ENCODE results near the gene MAP7D2.

MAP7D2 gene

GRCh38 chrX:20046864-20047263, 69.8 kb downstream of the MAP7D2 start:
- Mint-ChIP-seq H3K36me3 (ENCODE audit: insufficient read depth) (no peaks in the 10 kb centered on the region), H3K4me1 (ENCODE audit: low read depth in 2 of 2) (no peaks in the 10 kb centered on the region), H3K27me3 (no peaks in the 10 kb centered on the region), H3K9me3 (no peaks in the 10 kb centered on the region), H3K4me3 (no peak overlapping the region), H3K27ac (no peak overlapping the region)
- no peak for ATAC-seq (replicated peaks)
- DNase-seq, result no peak

DNA sequence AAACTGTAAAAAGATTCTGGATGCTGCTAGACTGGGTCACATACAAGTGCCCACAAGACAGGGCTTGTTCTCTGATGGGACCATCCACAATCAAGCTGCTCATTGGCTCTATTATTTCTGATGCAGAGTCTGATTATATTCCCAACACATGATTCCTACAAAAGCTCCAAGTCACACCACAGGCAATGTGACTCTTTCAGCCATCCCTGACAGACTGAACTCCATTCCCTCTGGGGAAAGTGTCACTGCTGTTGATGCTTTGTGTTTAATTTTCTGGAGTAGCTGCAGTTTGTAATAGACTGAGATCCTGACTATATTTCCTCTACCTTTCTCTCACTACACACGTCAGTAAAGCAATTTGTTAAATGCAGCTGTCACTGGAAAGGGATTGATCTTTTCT, 70.5 kb downstream of the MAP7D2 start:
- ATAC-seq (replicated peaks) (no peak), DNase-seq (no peak)
- no peaks in the 10 kb centered on the region for H3K27me3 Mint-ChIP-seq
- no peaks in the 10 kb centered on the region for H3K9me3 Mint-ChIP-seq
- no peaks in the 10 kb centered on the region for H3K36me3 Mint-ChIP-seq (ENCODE audit: insufficient read depth)
- H3K4me1 Mint-ChIP-seq (ENCODE audit: low read depth in 2 of 2), result no peaks in the 10 kb centered on the region
- no peak overlapping the region for H3K27ac Mint-ChIP-seq
- no peak overlapping the region for H3K4me3 Mint-ChIP-seq

- ATAC-seq (replicated peaks) (no peak), DNase-seq (no peak)
- Mint-ChIP-seq H3K4me1 (ENCODE audit: low read depth in 2 of 2) (no peaks in the 10 kb centered on the region), H3K27ac (no peak overlapping the region), H3K4me3 (no peak overlapping the region), H3K36me3 (ENCODE audit: insufficient read depth) (no peaks in the 10 kb centered on the region), H3K27me3 (no peaks in the 10 kb centered on the region), H3K9me3 (no peaks in the 10 kb centered on the region)
These were observed 74.5 kb downstream of the MAP7D2 start for GRCh38 chrX:20042221-20042620.

DNA sequence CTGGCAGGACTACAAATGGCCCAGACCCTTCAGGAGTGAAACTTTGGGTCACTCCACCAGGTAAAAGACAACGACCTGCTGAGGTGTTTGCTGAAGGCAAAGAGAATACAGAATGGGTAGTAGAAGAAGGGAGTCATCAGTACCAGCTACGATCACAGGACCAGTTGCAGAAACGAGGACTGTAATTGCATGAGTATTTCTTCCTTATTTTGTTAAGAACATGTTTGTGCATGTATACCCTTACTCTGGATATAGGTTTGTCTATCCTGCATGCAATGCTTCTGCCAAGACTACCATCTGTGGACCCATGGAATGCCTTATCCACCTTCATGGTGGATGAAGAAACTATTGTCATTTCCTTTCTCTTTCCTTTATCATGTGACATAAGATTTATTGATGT, 77.7 kb downstream of the MAP7D2 start:
- Mint-ChIP-seq H3K4me3 (no peak overlapping the region), H3K27ac (no peak overlapping the region), H3K9me3 (no peaks in the 10 kb centered on the region), H3K36me3 (ENCODE audit: insufficient read depth) (no peaks in the 10 kb centered on the region), H3K4me1 (ENCODE audit: low read depth in 2 of 2) (no peaks in the 10 kb centered on the region), H3K27me3 (no peaks in the 10 kb centered on the region)
- ATAC-seq (replicated peaks) (no peak), DNase-seq (no peak)

- Mint-ChIP-seq H3K4me1 (ENCODE audit: low read depth in 2 of 2) (no peaks in the 10 kb centered on the region), H3K27ac (no peak overlapping the region), H3K9me3 (no peaks in the 10 kb centered on the region), H3K36me3 (ENCODE audit: insufficient read depth) (no peaks in the 10 kb centered on the region), H3K4me3 (no peak overlapping the region), H3K27me3 (no peaks in the 10 kb centered on the region)
- DNase-seq (no peak), ATAC-seq (replicated peaks) (no peak)
These were observed 79.5 kb downstream of the MAP7D2 start for GRCh38 chrX:20037186-20037585.

DNA sequence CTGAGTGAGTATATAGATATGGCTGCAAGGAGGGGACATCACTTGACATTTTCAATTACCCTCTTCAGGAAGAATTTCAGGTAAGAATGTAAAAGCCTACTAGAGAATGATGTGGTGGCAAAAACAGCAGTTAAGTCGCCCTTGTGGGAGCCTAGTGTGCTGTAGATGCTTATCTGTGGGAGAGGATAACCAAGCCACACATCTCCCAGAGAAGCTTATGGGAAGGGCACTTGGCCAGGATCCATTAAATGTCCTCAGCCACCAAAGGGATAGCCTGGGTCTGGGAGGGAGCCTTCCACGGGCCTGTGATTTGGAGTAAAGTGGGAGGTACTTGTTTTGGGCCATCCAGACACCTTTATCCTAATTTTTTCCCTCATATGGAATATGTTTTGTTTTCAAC, 84.5 kb downstream of the MAP7D2 start:
- ATAC-seq (replicated peaks), result no peak
- Mint-ChIP-seq H3K4me3 (no peak overlapping the region), H3K9me3 (no peaks in the 10 kb centered on the region), H3K4me1 (ENCODE audit: low read depth in 2 of 2) (no peaks in the 10 kb centered on the region), H3K27ac (no peak overlapping the region), H3K27me3 (no peaks in the 10 kb centered on the region), H3K36me3 (ENCODE audit: insufficient read depth) (no peaks in the 10 kb centered on the region)
- no peak for DNase-seq

- no peak overlapping the region for H3K27ac Mint-ChIP-seq
- no peaks in the 10 kb centered on the region for H3K27me3 Mint-ChIP-seq
- H3K36me3 Mint-ChIP-seq (ENCODE audit: insufficient read depth), result no peaks in the 10 kb centered on the region
- no peaks in the 10 kb centered on the region for H3K9me3 Mint-ChIP-seq
- H3K4me3 Mint-ChIP-seq, result no peak overlapping the region
- no peaks in the 10 kb centered on the region for H3K4me1 Mint-ChIP-seq (ENCODE audit: low read depth in 2 of 2)
- DNase-seq, result no peak
- no peak for ATAC-seq (replicated peaks)
These were observed 87.0 kb downstream of the MAP7D2 start for GRCh38 chrX:20029728-20030127.

- Mint-ChIP-seq H3K9me3 (no peaks in the 10 kb centered on the region), H3K27me3 (no peaks in the 10 kb centered on the region), H3K27ac (no peak overlapping the region), H3K36me3 (ENCODE audit: insufficient read depth) (no peaks in the 10 kb centered on the region), H3K4me3 (no peak overlapping the region), H3K4me1 (ENCODE audit: low read depth in 2 of 2) (no peaks in the 10 kb centered on the region)
- ATAC-seq (replicated peaks), result no peak
- DNase-seq, result no peak
These were observed 88.1 kb downstream of the MAP7D2 start for GRCh38 chrX:20028588-20028987.

DNA sequence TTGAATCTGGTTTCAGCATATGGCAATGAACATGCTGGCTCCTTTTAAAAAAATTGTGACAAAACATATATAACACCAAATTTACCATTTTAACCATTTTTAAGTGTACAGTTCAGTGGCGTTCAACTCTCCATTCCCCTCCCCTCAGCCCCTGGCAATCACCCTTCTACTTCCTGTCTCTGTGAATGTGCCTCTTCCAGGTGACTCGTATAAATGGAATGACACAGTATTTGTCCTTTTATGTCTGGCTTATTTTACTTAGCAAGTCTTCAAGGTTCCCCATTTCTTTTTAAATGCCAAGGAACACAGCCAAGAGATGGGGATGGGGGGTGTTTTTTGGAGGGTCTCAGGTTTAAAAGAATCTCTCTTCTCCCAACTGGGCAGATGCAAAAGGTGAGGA, 90.4 kb downstream of the MAP7D2 start:
- H3K27ac Mint-ChIP-seq, result no peak overlapping the region
- ATAC-seq (replicated peaks) (no peak), DNase-seq (no peak)
- no peak overlapping the region for H3K4me3 Mint-ChIP-seq
- H3K27me3 Mint-ChIP-seq, result peaks cover 0 to 11% of the 10 kb centered on the region in 2 donors
- no peaks in the 10 kb centered on the region for H3K4me1 Mint-ChIP-seq (ENCODE audit: low read depth in 2 of 2)
- no peaks in the 10 kb centered on the region for H3K36me3 Mint-ChIP-seq (ENCODE audit: insufficient read depth)
- H3K9me3 Mint-ChIP-seq, result no peaks in the 10 kb centered on the region

DNA sequence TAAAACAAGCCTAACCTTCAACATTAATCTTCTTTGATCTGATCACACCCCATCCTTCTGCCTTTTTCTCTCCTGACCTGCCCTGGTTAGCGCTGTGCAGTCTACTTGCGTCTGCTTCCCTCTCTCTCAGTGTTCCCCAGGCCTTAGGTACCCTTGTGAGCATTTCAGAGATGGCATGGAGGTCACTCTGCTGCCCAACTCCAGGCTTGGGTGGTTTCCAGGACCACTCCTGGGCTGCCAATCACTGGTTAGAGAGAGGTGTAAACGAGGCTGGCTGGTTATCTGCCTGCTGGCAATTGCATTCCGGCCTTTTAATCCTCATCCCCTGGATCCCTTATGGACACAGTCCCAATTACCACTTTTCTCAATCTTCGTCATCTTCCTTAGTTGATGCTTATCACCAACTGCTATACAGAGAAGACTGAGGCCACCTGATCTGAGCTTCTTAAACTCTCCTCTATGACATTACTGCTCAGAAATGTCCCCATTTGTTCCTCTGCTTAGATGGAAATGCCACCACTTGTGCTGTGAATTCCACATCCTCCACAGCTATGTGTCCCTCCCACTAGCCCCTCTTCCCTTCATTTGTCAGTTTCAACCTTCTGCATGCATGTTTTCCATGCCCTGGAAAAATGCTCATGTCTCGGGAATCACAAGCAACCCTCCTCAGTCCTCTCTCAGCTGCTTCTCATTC, 96.9 kb downstream of the MAP7D2 start:
- H3K4me3 Mint-ChIP-seq, result no peak overlapping the region
- H3K36me3 Mint-ChIP-seq (ENCODE audit: insufficient read depth), result no peaks in the 10 kb centered on the region
- H3K9me3 Mint-ChIP-seq, result peaks cover 2 to 7% of the 10 kb centered on the region in 2 donors
- H3K27me3 Mint-ChIP-seq, result peaks cover 11 to 13% of the 10 kb centered on the region in 2 donors
- H3K27ac Mint-ChIP-seq, result no peak overlapping the region
- DNase-seq (no peak), ATAC-seq (replicated peaks) (no peak)
- H3K4me1 Mint-ChIP-seq (ENCODE audit: low read depth in 2 of 2), result no peaks in the 10 kb centered on the region

- Mint-ChIP-seq H3K4me1 (ENCODE audit: low read depth in 2 of 2) (no peaks in the 10 kb centered on the region), H3K27ac (no peak overlapping the region), H3K9me3 (peaks cover 2 to 7% of the 10 kb centered on the region in 2 donors), H3K4me3 (no peak overlapping the region), H3K27me3 (peaks cover 2 to 13% of the 10 kb centered on the region in 2 donors), H3K36me3 (ENCODE audit: insufficient read depth) (no peaks in the 10 kb centered on the region)
- ATAC-seq (replicated peaks) (no peak), DNase-seq (no peak)
These were observed 100.1 kb downstream of the MAP7D2 start for GRCh38 chrX:20016616-20016945.

DNA sequence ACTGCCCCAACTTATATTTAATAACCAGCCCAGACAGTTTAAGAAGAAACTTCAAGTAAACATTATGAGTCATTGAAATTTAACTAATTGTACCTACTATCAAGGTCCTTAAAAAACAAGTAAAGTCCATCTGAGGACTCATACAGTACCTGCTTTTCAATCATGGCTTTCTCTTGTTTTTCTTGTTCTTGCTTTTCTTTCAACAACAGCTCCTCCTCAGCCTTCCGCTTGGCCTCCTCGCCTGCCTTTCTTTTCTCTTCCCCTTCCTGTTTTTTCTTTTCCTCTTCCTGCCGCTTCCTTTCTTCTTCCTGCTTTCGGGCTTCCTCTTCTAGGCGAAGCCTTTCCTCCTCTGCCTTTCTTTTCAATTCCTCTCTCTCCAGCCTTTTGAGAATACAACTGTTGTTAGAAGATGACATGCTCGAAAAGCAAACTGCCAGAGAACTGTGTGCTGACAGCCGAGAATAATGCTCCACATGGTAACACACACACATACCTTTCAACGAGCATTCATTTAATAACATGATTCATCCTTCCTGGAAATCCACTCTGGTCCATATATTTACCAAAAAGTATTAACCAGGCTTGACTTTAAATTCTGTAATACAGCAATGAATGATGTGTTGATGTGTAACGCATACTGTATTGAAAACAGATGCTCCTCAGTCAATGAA, 100.6 kb downstream of the MAP7D2 start:
- H3K9me3 Mint-ChIP-seq, result peaks cover 2 to 7% of the 10 kb centered on the region in 2 donors
- H3K4me3 Mint-ChIP-seq, result no peak overlapping the region
- no peak for ATAC-seq (replicated peaks)
- H3K27ac Mint-ChIP-seq, result no peak overlapping the region
- no peaks in the 10 kb centered on the region for H3K36me3 Mint-ChIP-seq (ENCODE audit: insufficient read depth)
- no peak for DNase-seq
- H3K27me3 Mint-ChIP-seq, result peaks cover 0 to 13% of the 10 kb centered on the region in 2 donors
- no peaks in the 10 kb centered on the region for H3K4me1 Mint-ChIP-seq (ENCODE audit: low read depth in 2 of 2)

DNA sequence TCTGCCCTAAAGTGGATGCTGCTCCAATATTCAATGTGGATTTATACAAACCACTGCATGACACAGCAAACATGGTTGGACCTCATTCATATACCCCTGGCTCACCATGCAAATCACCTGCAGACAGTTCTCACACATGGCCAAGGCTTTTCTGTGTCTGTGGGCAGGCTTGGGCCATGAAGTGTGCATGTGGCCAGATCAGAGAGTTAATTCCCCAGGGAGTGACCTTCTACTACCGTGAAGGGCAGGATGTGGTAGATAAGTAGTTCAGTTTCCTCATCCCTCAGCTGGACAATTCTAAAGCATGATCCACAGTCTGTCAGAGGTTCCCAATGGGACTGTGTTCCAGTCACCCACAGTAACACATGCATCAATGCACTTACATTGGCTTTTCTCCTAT, 101.3 kb downstream of the MAP7D2 start:
- no peak overlapping the region for H3K4me3 Mint-ChIP-seq
- H3K27me3 Mint-ChIP-seq, result peaks cover 0 to 13% of the 10 kb centered on the region in 2 donors
- DNase-seq (no peak), ATAC-seq (replicated peaks) (no peak)
- H3K36me3 Mint-ChIP-seq (ENCODE audit: insufficient read depth), result no peaks in the 10 kb centered on the region
- no peaks in the 10 kb centered on the region for H3K4me1 Mint-ChIP-seq (ENCODE audit: low read depth in 2 of 2)
- peaks cover 2 to 7% of the 10 kb centered on the region in 2 donors for H3K9me3 Mint-ChIP-seq
- no peak overlapping the region for H3K27ac Mint-ChIP-seq

DNA sequence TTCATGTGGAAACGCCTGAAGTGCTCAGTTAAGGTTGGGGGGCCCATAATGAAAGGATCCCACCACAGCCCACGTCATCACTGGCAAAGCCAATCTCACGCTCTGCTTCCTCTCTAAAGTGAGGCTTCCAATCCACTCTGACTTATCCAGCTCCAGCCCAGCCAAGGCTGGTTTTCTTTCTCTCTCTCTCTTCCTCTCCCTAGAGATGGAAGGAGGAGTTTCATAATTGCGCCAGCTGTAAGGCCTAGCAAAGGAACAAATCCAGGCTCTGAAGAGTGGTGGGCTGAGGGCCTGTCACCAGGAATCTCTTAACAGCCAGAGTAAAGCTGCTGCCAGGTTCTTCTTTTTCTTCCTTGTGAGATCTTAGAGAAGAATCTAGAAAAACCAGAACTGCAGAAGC, 105.1 kb downstream of the MAP7D2 start:
- no peaks in the 10 kb centered on the region for H3K36me3 Mint-ChIP-seq (ENCODE audit: insufficient read depth)
- no peak for DNase-seq
- peaks cover 2 to 7% of the 10 kb centered on the region in 2 donors for H3K9me3 Mint-ChIP-seq
- no peak for ATAC-seq (replicated peaks)
- no peaks in the 10 kb centered on the region for H3K4me1 Mint-ChIP-seq (ENCODE audit: low read depth in 2 of 2)
- H3K4me3 Mint-ChIP-seq, result no peak overlapping the region
- H3K27me3 Mint-ChIP-seq, result no peaks in the 10 kb centered on the region
- no peak overlapping the region for H3K27ac Mint-ChIP-seq
